ENCODE measurements around the gene ALDOB. TPM values are rescaled to one million over a fixed set of nuclear protein-coding genes. Genes with fewer than 3 reads are reported as not detected.
A peak's percentile ranks its signal among the peaks of the same experiment; 100 is the strongest.

Gene ALDOB
- total and polyA plus RNA-seq, 2 of the 8 experiments (the other 6 are each of a cell fraction or from before 2014, with no cell fraction given): not detected

- no peak for TF ChIP-seq FOSL1 (IDR thresholded peaks at IDR 0.05; ENCODE audit: insufficient read depth, low read depth, low read length)
- no peak for TF ChIP-seq NANOG (IDR thresholded peaks at IDR 0.05; ENCODE audit: insufficient read depth, low read depth, low read length, poor library complexity, severe bottlenecking)
- TF ChIP-seq PHF8 (conservative IDR thresholded peaks at IDR 0.05; ENCODE audit: low read depth, low read length): peak; percentile 95
- peak; percentile 60 for TF ChIP-seq SAP30 (IDR thresholded peaks at IDR 0.05; ENCODE audit: insufficient read depth, insufficient replicate concordance, low read length)
- peak; percentile 99 for TF ChIP-seq ASH2L (IDR thresholded peaks at IDR 0.05; ENCODE audit: low read length)
- TF ChIP-seq TAF7 (optimal IDR thresholded peaks at IDR 0.05; ENCODE audit: borderline replicate concordance, low read depth, low read length): peak; percentile 72
- TF ChIP-seq, protein P1, sequence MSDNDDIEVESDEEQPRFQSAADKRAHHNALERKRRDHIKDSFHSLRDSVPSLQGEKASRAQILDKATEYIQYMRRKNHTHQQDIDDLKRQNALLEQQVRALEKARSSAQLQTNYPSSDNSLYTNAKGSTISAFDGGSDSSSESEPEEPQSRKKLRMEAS (IDR thresholded peaks at IDR 0.05): peak; percentile 46; the same call in 1 of the 2 replicates
- TF ChIP-seq RXRA (IDR thresholded peaks at IDR 0.05; ENCODE audit: insufficient read depth, low read depth, low read length): no peak
- TF ChIP-seq RBBP5 (IDR thresholded peaks at IDR 0.05; ENCODE audit: borderline replicate concordance, low read depth, low read length): peak; percentile 86; the same call in 1 of the 2 replicates
- TF ChIP-seq HDAC6 (IDR thresholded peaks at IDR 0.05; ENCODE audit: low read depth, low read length): no peak
- peak; percentile 60 for TF ChIP-seq KDM4A (IDR thresholded peaks at IDR 0.05; ENCODE audit: low read depth, low read length, severe bottlenecking)
- TF ChIP-seq SIX5 (IDR thresholded peaks at IDR 0.05; ENCODE audit: low read depth, low read length): peak; percentile 94
- TF ChIP-seq, protein P2, sequence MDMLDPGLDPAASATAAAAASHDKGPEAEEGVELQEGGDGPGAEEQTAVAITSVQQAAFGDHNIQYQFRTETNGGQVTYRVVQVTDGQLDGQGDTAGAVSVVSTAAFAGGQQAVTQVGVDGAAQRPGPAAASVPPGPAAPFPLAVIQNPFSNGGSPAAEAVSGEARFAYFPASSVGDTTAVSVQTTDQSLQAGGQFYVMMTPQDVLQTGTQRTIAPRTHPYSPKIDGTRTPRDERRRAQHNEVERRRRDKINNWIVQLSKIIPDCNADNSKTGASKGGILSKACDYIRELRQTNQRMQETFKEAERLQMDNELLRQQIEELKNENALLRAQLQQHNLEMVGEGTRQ (IDR thresholded peaks at IDR 0.05; ENCODE audit: low read length): no peak
- TF ChIP-seq YY1 (IDR thresholded peaks at IDR 0.05; ENCODE audit: low read depth, low read length): peak; percentile 96
- 0 out of 2 replicates have a peak, but pooled peaks have one; percentile 18 for TF ChIP-seq BRCA1 (IDR thresholded peaks at IDR 0.05; ENCODE audit: low read depth, low read length)
- peak; percentile 66 for TF ChIP-seq KDM5A (IDR thresholded peaks at IDR 0.05; ENCODE audit: low read length)
- peak; percentile 93 for TF ChIP-seq TBP (IDR thresholded peaks at IDR 0.05; ENCODE audit: low read depth, low read length)
- TF ChIP-seq SRF (IDR thresholded peaks at IDR 0.05; ENCODE audit: low read depth, low read length): 0 out of 2 replicates have a peak, but pooled peaks have one; percentile 22
- TF ChIP-seq E2F6 (IDR thresholded peaks at IDR 0.05): no peak
- peak in 1 of 2 experiments; percentile 84; a peak in 2 of 4 replicates for TF ChIP-seq SIN3A (conservative IDR thresholded peaks at IDR 0.05 in 1 of 2, IDR thresholded peaks at IDR 0.05 in 1 of 2; ENCODE audit: low read depth in 1 of 2, low read length in 2 of 2)
- TF ChIP-seq CEBPB (IDR thresholded peaks at IDR 0.05; ENCODE audit: low read depth, low read length): no peak
Measured at GRCh38 chr9:101398068-101398929, 37.3 kb downstream of the ALDOB start, which contains the start of the genes MRPL50 and ZNF189 (continued).
